Omental fat pad (tissue), 4 donors: ENCODE measurements around the gene MISP. TPM values are rescaled to one million over a fixed set of nuclear protein-coding genes. Genes with fewer than 3 reads are reported as not detected.
A peak's percentile ranks its signal among the peaks of the same experiment; 100 is the strongest.

Source experiments
- ATAC-seq: fragments of 150-250 bp; one replicate; pipeline ENCODE4 v1.9.1; 2016; ENCODE audit warnings: mild to moderate bottlenecking, moderate library complexity; ENCODE audit not compliant: low FRiP score
- DNase-seq: peaks from one replicate; pipeline ENCODE4 v3.0.0-alpha.2; 2019; ENCODE audit warnings: low spot score
- total RNA-seq, 4 donors: library from RNA; depleted of rRNA; stranded (reverse); fragments of >200 nt; gene quantifications; one replicate each; pipeline ENCODE4 v1.1.0, GENCODE V29; 2016
- TF ChIP-seq, protein P1 (sequence below), 3 donors: fragments of 450-650 bp; IDR thresholded peaks; one replicate each; pipeline ENCODE4 v1.5.1; 2016 to 2017; ENCODE audit warnings: antibody characterized with exemption in 3 of 3, mild to moderate bottlenecking in 3 of 3, moderate library complexity in 2 of 3

MISP gene
- total RNA-seq, 4 donors from 2014 or later, result 1.4 to 9.6 (median 3.2) TPM; not detected in 1

DNA sequence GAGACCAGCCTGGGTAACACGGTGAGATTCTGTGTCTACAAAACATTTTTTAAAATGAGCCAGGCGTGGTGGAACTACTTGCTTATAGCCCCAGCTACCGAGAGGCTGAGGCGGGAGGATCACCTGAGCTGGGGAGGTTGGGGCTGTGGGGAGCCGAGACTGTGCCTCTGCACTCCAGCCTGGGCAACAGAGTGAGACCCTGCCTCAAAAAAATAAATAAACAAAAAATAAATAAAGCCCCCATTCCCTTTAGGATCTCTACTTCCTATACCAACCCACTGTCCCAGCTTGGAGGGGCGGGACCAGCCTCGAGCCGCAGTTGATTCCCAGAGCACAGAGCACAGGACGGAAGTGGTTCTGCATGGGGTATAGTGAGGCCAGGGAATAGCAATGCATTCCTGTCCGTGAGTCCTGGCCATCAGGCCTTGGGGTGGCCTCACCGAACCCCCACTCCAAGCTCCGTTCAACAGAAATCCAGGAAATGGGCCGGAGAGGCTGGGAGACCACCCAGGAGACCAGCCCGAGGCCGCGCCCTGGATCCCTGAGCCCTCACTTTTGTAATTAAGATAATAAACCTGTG lies 41.5 kb downstream of the MISP start:
- TF ChIP-seq, protein P1, sequence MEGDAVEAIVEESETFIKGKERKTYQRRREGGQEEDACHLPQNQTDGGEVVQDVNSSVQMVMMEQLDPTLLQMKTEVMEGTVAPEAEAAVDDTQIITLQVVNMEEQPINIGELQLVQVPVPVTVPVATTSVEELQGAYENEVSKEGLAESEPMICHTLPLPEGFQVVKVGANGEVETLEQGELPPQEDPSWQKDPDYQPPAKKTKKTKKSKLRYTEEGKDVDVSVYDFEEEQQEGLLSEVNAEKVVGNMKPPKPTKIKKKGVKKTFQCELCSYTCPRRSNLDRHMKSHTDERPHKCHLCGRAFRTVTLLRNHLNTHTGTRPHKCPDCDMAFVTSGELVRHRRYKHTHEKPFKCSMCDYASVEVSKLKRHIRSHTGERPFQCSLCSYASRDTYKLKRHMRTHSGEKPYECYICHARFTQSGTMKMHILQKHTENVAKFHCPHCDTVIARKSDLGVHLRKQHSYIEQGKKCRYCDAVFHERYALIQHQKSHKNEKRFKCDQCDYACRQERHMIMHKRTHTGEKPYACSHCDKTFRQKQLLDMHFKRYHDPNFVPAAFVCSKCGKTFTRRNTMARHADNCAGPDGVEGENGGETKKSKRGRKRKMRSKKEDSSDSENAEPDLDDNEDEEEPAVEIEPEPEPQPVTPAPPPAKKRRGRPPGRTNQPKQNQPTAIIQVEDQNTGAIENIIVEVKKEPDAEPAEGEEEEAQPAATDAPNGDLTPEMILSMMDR (IDR thresholded peaks at IDR 0.05), result no peak
- no peak for ATAC-seq
- no peak for DNase-seq

DNA sequence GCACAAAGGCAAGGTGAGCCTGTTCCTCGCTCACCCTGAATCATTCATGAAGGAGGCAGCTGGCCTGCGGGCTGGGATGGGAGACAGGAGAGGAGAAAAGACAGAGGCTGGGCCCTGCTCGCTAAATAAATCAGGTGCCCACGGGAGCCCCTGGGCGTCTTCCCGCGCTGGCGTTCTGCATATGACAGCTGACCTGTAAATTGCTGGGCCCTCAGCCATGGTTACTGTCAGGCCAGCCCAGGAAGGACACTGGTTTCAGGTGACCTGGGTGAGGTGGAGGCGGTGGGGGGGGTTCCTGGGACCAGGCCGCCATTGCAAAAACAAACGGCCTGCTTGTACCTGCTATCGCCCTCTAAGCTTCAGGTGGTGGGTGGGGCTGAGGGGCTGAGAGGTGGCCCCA lies 42.9 kb downstream of the MISP start:
- TF ChIP-seq, protein P1 (IDR thresholded peaks at IDR 0.05), result no peak
- ATAC-seq (no peak), DNase-seq (no peak)

DNA sequence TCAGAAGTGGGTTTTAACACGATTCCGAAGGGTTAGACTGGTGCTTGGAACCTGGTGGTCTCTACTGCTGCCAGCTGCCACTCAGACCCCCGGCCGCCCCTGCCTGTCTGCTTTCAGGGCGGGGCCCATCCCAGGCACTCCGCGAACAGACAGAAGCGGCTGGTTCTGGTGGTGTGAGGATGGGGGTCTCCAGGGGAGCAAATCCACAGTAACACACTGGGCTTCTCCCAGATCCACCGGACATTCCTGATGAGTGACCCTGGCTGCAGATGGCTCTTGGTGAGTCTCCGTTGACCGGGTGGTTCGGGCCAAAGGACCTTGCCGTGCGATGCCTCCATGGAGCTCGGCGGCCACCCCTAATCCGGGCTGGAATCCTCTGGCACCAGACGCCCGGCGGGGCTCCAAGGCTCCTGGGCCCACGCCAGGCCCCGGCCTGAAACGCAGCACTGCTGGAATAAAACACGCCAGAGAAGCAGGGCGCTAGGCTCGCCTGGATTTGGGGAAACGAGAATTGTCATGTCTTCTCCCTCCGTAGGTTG lies 44.2 kb downstream of the MISP start:
- ATAC-seq (no peak), DNase-seq (no peak)
- TF ChIP-seq, protein P1 (IDR thresholded peaks at IDR 0.05), result no peak

DNA sequence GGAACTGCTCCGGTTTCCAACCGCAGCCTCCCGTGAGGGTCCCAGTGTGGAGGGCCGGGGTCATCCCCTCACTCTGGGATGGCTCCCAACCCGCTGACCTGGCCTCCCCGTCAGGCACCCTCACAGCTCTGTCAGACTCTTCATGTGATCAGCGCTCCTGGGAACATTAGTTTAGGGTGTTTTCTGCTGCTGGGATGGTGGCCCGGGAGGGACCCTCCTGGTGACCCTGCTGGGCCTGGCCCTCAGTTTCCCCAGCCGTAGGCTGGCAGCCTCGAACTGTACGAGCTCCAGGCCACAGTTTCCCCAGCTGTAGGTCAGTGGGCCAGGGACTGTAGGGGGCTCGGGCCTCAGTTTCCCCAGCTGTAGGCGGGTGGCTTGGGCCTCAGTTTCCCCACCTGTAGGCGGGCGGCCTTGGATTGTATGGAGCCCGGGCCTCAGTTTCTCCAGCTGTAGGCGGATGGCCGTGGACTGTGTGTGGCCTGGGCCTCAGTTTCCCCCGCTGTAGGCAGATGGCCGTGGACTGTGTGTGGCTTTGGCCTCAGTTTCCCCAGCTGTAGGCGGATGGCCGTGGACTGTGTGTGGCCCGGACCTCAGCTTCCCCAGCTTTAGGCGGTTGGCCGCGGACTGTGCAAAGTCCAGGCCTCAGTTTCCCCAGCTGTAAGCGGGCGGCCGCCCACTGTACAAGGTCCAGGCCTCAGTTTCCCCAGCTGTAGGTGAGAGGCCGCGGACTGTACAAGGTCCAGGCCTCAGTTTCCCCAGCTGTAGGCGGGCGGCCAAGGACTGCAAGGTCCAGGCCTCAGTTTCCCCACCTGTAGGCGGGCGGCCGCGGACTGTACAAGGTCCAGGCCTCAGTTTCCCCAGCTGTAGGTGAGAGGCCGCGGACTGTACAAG lies 45.0 kb downstream of the MISP start:
- ATAC-seq (no peak), DNase-seq (no peak)
- TF ChIP-seq, protein P1 (IDR thresholded peaks at IDR 0.05), result no peak

DNA sequence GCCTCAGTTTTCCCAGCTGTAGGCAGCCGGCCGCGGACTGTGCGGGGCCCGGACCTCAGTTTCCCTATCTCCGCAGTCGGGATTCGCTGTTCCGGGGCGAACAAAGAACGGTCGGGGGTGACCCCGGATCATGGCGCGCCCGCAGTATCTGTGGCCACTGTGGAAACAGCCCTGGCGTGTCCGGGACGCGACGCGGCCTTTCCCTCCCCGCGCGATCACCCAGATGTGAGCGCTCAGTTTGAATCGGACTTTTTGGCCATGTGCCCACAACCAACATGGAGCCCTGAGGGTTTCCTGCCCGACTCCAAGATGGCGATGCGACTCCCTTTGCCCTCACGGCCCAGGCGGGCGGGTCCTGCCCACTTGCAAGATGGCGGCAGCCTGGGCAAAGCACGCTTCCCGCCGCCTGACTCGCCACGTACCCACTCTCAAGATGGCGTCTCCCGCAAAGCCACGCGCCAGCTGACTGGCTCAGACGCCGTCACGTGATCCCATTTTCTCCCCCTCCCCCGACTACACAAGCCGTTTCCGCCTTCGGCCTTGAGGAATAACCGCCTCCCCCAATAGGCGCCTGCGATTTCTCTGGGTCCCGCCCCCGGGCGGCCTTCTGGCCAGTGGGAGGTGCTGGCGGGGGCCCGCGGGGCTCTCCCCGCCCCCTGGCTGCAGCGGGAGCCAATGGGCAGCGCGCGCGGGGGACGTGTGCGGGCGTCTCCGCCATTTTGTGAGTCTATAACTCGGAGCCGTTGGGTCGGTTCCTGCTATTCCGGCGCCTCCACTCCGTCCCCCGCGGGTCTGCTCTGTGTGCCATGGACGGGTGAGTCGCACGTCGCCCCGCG lies 46.0 kb downstream of the MISP start, which contains the start of gene PTBP1:
PTBP1 (plus strand) TSS at position 761 of the 836 bp plus-strand sequence; CDS start at position 807, 46 bp downstream.
- TF ChIP-seq, protein P1 (IDR thresholded peaks at IDR 0.05), result no peak
- ATAC-seq (peak; percentile 87), DNase-seq (peak; percentile 93)

DNA sequence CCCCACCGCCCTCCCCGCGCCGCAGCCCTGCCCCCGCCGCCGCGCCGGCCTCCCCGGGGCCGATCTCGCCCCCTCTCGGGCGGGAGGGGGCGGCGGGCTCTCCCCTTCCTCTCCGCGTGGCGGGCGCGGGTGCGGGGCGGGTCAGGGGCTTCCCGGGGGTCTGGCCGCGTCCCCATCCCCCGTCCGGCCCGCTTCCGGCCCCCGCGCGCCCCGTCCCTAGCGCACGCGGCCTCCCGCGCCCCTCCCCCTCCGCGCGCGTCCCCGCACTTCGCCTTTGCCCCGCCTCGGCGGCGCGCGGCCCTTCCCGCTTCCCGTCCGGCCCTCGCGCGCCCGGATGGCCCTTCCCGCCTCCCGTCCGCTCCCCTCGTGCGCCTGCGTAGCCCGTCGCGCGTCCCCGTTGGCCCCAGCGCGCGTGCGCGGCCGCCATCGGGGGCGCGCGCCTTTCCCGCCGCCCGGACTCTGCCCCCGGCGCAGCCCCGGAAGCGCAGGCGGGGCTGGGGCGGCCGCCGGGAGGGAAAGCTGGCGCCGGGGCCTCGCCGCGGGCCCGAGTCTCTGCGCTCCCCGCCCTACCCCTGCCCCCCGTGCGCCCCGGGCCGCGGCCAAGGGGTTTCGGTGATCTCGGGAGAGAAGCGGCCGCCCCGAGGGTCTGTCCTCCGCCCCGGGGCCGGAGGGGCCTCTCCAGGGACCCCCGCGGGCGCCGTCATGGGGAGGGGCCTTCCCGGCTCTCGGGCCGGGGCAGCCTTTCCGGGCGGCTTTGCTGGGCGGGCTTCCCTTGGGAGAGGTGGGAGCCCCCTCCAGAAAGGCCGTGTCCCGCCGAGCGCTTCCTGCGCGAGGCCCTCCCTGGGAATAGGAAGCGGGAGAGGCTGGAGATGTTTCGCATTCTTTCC lies 46.9 kb downstream of the MISP start:
- no peak for DNase-seq
- TF ChIP-seq, protein P1 (IDR thresholded peaks at IDR 0.05), result no peak

More for the DNA sequence above, 46.9 kb downstream of the MISP start:
- peak; percentile 45 for ATAC-seq
